Renal cortex interstitium (tissue), 11 donors: Measurements from ENCODE around the gene PCSK2. TPM values are rescaled to one million over a fixed set of nuclear protein-coding genes. Genes with fewer than 3 reads are reported as not detected.

Experiments
- DNase-seq, 11 donors: peaks; one replicate each; pipeline ENCODE4 v3.0.0-alpha.2; 2013; ENCODE audit warnings: low read depth in 9 of 11, low spot score in 4 of 11; ENCODE audit errors: extremely low read depth in 1 of 11
- polyA plus RNA-seq, 3 donors: library from polyadenylated mRNA; unstranded; fragments of 120-200 nt; gene quantifications; one replicate each; pipeline ENCODE4 v1.2.1, GENCODE V29; 2013; ENCODE audit not compliant: insufficient read length in 3 of 3

The PCSK2 gene
- polyA plus RNA-seq, 3 donors = 0.48 to 1.2 (median 0.51) TPM

DNA sequence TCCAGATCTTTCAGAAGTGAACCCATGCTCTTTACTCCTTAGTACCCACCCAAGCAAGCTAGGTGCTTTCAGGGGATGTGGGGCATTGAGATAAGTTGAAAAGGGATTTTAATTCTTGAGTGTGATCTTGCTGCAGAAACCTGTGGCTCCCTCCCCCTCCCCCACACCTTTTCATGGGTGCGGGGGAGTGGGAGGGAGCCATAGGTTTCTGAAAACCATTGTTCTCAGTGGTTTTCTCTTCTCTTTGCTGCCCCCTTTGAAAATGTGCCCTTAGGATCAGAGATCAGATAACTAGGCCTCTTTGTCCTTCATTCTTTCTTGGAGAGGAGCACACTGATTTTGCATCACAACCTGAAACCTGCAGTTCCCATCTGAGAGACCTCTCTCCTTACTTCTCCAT lies 2.4 kb downstream of the PCSK2 start:
- no peak for DNase-seq

DNA sequence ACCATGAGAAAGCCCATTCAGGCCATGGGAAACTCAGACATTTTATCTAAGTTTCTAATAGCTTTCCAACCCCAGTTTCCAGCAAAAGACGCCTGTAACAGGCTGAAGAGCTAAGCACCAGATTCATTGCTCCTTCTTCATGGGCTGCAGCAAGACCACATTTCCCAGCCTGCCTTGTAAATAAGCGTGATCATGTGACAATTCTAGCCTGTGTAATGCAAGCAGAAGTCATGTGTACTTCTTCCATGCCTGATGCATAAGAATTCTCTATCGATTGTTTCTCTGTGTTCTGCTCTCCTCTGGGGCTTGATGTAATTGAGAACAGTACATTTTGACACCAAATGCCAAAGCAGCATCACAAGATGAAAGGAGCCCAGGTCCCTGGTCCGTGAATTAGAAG lies 6.8 kb downstream of the PCSK2 start:
- DNase-seq = no peak

DNA sequence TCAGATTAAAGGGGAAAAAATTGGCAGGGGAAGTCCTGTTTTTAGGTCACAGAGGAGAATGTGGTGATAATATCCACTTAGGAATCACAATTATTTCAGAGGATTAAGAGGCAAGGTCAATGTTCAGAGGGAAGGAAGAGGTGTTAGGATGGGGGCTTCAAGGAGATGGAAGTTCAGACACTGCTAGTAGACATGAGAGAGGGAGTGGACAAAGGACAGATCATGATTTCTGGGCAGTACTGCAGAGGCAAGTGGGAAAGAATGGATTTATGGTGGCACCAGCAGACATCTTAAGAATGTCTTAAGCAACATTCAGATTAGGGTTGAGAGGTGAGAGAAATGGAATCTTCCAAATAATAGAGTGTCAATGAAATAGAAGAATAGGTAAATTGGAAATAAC lies 9.9 kb downstream of the PCSK2 start:
- no peak for DNase-seq

DNA sequence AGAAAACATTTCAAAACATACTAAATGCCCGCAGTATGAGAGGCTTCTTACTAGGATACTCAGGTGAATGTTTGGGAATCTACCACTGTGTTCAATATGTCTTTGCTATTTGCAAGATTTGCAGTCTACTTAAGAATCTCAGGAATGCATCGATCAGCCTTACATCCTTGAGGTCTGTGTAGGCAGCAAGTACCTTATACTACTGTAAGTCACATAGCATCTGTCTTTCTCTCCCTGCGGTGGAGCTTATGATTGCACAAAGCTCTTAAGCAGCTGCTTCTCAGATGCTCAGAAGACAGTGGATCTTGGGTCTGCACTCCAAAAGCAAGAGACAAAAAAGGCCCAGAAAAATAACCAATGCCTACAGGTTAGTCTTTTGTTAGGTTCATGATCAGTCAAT lies 21.4 kb downstream of the PCSK2 start:
- no peak for DNase-seq

DNA sequence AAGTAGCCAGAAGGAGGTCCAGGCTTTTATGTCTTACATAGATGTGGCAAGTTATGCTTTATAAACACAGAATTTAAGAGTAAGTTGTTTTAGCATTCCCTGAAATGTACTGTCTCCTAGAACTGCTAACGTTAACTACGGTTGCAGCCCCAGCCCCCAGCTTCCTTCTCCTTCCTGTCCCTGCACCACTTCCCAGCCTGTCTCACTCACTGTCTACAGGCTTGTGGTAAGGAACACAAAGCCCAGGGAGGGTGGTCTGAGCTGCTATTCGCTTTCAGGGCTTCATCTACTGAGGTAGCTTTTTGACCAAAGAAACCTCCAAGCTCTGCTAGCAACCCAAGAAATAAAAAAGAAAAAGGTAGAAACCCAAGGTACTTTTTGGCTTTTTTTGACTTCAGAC lies 35.9 kb downstream of the PCSK2 start:
- DNase-seq = no peak

DNA sequence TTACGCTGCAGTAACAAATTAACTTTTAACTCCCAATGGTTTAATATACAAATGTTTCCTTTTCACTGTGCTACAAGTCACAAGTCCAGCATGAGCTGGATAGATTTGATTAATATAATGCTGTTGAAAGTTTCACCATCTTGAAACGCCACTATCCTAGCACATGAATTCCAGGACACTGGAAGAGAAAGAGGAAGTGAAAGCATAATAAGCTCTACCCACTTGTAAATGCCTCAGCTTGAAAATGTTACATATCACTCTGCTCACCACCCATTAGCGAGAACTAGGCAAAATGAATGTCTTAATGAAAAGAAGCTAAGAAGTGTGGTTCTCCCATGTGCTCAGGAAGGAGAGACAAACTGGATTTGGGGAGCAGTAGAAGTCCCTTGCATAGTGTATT lies 46.9 kb downstream of the PCSK2 start:
- no peak for DNase-seq

DNA sequence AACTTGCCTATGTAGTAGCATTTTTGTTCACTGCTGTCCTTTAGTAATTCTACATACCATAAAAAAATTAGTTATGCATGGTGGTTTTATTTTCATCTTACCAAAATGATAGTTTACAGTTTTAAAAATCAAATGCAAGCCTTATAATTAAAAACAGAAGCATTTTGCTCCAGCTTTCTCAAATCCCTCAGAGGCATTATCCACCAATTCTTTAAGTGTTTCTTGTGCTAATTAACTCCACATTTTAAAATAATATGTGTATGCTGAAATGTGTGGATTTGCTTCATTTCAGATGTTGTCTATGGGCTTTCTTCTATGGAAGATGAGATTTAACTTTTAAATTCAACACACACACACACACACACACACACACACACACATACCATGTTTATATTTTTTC lies 49.3 kb downstream of the PCSK2 start:
- no peak for DNase-seq

DNA sequence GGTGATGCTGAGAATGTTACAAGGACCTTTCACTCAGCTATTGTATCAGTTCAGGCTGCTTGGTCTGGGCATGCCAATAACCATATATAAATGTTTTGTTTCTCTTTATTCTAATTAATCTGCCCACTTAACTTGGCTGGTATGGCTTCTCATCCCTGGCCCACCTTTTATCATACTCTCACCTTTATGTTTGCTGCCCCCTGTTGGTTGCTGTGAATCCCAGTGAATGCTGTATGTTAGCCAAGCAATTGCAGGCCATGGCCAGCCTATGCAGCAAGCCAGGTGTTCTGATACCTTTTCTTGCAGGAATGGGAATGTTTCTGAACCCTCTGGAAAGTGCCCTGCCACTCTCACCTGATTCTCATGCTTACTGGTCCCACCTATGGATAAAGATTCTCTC lies 54.6 kb downstream of the PCSK2 start:
- DNase-seq = peak in 5 of 11 donors; percentile 3 to 24 (median 8)

DNA sequence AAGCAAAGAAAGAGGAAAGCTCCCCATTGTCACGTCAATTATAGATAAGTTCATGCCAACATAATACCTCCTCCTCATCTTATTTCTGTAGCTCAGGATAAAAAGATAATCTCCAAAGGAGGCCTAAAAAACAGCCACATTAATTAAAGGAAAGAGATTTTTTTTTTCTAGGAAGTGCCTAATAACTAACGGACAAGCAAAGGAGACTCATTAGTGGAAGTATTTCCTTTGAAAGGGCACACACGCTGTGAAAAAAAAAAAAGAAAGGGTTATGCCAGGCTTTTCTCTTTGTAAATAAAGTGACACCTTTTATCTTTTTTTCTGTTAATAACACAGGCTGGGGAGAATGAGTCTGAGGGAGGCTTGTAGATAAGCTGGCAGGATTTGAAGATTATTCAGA lies 55.7 kb downstream of the PCSK2 start:
- DNase-seq = no peak

DNA sequence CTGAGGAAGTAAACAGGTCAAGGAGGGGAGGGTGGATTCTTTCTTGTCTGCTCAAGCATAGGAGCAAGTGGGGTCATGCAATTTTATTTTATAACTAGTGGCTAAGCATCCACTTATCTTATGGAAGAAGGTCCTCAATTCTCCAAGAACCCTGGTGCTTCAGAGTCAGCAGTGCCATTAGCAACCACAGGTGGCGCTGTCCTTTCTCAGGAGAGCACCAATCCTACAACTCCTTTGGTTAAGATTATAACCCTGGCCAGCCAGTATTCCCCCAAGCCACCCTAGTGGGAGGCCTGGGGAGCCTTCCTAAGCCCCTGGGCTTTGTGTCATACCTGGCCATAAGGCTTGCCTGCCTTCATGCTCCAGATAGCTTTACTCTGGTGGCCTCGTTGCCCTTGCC lies 60.7 kb downstream of the PCSK2 start:
- DNase-seq = no peak

DNA sequence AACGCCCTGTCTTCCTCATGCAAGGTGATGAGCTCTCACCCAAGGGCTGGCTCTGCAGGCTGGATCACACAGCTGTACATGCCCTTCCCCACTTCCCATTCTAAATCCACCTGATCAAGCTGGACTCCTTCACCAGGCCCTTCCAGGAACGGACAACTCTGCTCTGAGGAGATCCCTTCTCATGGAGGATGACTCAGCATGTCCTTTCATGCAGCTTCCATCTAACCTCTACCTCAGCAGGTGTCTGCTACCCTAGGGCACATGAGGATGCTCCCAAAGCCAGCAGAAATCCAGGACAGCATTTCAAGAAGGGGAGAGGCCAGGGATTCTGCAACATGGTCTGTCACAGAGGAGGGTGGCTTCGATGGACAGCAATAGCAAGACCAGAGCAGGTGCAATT lies 61.2 kb downstream of the PCSK2 start:
- DNase-seq = no peak

DNA sequence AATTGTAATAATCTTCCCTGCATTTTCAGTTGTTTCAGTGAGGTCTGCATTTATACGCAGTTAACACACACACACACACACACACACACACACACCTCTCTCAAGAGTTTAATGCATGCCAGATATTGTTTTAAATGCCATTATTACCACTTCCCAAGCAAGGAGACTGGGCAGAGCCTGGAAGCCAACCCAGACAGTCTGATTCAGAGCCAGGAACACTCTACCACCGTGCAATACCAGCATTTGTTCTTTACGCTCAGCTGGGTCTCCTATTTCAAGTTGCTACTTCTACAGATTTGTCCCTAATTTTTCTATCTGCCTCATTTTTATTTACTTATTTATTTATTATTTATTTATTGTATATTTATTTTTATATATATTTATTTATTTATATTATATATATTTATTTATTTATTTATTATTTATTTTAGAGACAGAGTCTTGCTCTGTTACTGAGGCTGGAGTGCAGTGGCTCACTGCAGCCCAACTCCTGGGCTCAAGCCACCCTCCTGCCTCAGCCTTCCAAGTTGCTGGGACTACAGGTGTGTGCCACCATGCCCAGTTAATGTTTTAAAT lies 68.4 kb downstream of the PCSK2 start:
- no peak for DNase-seq

DNA sequence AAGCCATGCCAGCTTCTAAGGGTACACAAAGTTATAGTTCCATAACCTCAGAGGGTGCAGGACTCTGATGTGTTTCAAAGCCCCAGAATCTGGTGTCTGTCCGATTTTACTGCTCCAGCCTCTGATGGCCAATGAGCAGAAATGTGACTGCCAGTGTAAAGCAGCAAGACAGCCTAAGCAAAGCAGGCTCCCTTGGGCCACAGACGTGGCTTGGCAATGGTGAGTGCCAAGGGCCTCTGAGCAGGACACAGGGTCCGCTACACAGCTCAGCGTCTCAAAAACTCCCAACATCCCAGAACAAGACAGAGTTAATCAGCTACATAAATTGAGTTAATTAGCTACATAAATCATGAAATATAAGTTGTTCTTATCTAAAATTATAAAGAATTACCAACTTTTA lies 69.2 kb downstream of the PCSK2 start:
- no peak for DNase-seq

DNA sequence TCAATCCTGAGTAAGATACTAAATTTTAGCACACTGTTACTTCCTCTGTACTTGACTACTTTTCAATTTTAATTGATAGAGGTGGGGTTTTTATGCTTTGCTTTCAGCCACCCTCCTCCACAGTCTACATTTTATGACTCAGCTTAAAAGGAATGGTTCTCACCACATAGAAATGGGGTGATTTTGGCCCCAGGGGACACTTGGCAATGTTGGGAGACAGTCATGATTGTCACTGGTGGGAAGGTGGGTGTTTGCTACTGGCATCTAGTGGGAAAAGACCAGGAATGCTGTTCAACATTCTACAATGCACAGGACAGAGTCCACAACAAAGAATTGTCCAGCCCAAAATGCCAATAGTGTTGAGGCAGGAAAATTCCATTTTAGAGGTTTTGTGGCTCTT lies 71.3 kb downstream of the PCSK2 start:
- DNase-seq = no peak

DNA sequence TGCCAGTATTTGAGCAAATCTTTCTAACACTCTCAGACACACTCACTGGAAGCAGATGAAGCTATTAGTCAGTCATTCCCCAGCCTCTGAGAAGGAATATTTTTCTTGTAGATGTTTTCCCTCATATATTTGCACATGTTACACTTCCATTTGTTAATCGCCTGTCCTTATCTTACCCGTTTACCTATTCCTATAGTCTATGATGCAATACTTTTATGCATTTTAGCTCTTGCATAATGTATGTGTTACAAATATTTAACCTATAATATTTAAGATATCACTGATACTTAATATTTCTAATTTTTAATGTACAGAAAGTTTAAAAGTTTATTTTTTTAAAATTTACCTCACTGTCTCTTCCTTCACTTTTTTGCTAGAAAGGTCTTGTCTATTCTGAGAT lies 71.9 kb downstream of the PCSK2 start:
- DNase-seq = no peak

DNA sequence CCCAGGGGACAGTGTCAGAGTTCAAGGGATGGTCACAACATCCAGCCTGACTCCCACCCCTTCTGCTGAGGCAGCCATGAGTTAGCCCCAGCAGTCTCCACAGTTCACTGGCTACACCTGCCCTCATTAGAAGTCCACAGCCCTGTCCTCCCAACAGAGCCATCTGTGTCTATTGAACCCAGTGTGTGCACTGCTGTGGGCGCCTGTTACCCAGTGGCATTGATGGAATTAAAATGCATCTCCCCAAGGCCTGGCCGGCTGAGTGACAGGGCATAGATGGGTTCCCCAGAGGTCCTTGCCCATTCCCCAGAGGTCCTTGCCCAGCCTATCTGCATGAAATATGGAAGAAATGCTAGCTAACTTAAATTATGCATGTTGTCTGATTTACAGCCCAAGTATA lies 73.3 kb downstream of the PCSK2 start:
- DNase-seq = no peak

DNA sequence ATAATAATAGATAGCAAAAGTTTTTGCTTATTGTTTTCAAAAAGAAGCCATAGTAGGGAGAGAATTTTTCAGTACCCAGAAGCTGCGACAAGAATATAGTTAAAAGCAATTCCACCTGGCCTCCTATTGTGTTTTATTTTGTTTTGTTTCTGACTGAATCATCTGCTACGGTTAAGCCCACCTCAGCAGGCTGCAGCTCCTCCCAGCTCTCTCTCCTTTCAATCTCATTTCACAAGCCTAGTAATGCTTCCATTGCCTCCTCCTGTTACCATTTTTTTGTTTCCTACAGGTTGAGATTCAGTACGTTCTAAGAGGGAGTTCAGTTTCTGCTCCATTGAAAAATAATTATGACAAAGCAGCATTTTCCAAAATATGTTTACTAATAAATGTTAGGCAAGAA lies 77.9 kb downstream of the PCSK2 start:
- DNase-seq = no peak

DNA sequence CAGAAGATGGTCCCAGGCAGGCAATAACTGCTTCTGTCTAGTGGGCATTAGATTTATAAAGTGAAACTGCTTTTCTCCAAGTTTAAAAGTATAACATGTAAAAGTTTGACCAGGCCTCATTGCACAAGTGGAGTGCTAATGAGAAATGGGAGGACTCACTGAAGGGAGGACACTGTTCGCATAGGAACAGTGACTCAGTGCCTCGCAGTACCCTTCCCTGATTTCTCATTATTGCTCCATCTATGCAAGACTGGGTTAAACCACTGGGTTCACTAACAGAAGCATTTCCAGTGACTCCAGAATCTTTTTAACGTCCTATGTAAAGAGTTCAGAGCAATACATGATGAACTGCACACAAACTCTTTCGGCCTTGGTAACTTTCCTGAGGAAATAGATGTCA lies 79.6 kb downstream of the PCSK2 start:
- DNase-seq = no peak

DNA sequence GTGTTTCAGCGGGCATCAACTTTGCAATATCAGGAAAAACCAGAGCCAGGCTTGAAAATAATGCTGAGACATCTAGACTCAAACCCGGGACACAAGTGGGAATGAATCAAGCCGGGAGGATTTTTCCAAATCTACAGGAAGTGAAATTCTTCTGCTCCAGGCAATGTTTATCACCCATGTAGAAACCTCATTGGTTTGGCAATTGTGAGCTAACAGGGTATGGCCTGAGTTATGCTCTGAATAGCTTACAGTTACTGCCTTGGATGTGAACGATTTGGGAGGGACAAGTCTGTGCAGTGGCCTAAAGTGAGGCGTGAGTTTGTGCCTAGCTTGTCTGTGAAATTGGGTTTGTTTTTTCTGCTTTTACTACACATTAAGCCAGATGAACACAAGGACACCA lies 87.4 kb downstream of the PCSK2 start:
- DNase-seq = no peak

DNA sequence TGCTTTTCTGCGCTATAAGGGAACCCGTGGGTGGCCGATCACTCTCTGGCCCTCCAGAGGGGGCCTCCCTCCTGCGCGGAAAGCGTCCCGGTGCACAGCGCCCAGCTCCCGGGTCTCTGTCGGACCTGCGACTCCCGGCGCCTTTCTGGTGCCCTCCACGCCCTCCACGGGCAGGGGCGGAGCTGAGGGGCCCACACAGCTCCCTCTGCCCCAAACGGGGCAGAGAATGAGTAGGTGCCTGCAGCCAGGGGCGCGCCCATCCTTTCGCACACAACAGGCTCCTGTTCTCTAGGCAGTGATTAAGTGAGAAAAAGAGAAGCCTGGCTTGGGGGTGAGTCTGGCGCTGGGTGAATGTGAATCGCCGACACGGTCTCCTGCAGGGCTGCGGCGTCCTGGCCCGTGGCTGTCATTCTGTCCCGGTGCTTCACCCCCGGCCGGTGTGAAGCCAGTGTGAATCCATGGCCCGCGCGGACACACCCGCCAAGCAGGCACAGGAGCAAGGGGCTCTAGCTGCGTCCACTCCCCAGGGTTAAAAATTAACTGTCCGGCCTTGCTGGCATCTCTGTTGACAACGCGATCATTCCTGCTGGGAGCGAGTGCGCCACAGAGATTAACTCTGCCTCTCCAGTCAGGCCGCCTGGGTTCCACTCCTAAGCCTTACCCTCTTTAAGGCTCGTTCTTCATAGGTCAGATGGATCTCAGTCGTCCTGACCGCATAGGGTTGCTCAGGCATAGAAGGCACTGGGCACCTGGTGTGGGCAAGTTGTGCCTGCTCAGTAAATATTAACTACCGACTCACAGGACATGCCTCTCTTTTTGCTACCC lies 88.8 kb downstream of the PCSK2 start:
- DNase-seq = peak in 5 of 11 donors; percentile 5 to 45 (median 18)
